Measurements from ENCODE around the gene HSPBAP1. TPM values are rescaled to one million over a fixed set of nuclear protein-coding genes. Genes with fewer than 3 reads are reported as not detected.

The HSPBAP1 gene
- total and polyA plus RNA-seq, 2 of the 13 experiments (the other 11 are each of a cell fraction or from before 2014, with no cell fraction given), result 4.2 to 5.1 TPM

GRCh38 chr3:122793568-122794416 is at the start of gene HSPBAP1 (continued):
- TF ChIP-seq ZNF407 (CRISPR knock-in tag; IDR thresholded peaks at IDR 0.05; ENCODE audit: not compliant biosample characterization) (no peak), SNAPC5 (CRISPR knock-in tag; IDR thresholded peaks at IDR 0.05; ENCODE audit: borderline replicate concordance) (no peak), NFKBIZ (CRISPR knock-in tag; IDR thresholded peaks at IDR 0.05) (peak; percentile 46; the same call in 1 of the 2 replicates), ZSCAN5A (CRISPR knock-in tag; IDR thresholded peaks at IDR 0.05; ENCODE audit: borderline replicate concordance) (no peak), GLI4 (CRISPR knock-in tag; IDR thresholded peaks at IDR 0.05; ENCODE audit: borderline replicate concordance) (no peak), ZNF10 (CRISPR knock-in tag; IDR thresholded peaks at IDR 0.05; ENCODE audit: borderline replicate concordance, low read depth) (no peak), ZBTB26 (CRISPR knock-in tag; IDR thresholded peaks at IDR 0.05; ENCODE audit: borderline replicate concordance) (peak; percentile 66; the same call in 1 of the 2 replicates), ZSCAN30 (CRISPR knock-in tag; IDR thresholded peaks at IDR 0.05) (no peak), SOX5 (CRISPR knock-in tag; IDR thresholded peaks at IDR 0.05; ENCODE audit: borderline replicate concordance) (no peak; the same call in 1 of the 2 replicates), CBX5 (CRISPR knock-in tag; IDR thresholded peaks at IDR 0.05; ENCODE audit: borderline replicate concordance) (peak; percentile 11; the same call in 1 of the 2 replicates), U2AF2 (IDR thresholded peaks at IDR 0.05; ENCODE audit: low read depth, low read length) (0 out of 2 replicates have a peak, but pooled peaks have one; percentile 67), SIN3A (IDR thresholded peaks at IDR 0.05; ENCODE audit: borderline replicate concordance, low read depth, low read length) (peak; percentile 97)
- TF ChIP-seq, protein P1, sequence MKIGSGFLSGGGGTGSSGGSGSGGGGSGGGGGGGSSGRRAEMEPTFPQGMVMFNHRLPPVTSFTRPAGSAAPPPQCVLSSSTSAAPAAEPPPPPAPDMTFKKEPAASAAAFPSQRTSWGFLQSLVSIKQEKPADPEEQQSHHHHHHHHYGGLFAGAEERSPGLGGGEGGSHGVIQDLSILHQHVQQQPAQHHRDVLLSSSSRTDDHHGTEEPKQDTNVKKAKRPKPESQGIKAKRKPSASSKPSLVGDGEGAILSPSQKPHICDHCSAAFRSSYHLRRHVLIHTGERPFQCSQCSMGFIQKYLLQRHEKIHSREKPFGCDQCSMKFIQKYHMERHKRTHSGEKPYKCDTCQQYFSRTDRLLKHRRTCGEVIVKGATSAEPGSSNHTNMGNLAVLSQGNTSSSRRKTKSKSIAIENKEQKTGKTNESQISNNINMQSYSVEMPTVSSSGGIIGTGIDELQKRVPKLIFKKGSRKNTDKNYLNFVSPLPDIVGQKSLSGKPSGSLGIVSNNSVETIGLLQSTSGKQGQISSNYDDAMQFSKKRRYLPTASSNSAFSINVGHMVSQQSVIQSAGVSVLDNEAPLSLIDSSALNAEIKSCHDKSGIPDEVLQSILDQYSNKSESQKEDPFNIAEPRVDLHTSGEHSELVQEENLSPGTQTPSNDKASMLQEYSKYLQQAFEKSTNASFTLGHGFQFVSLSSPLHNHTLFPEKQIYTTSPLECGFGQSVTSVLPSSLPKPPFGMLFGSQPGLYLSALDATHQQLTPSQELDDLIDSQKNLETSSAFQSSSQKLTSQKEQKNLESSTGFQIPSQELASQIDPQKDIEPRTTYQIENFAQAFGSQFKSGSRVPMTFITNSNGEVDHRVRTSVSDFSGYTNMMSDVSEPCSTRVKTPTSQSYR (CRISPR knock-in tag; IDR thresholded peaks at IDR 0.05; ENCODE audit: borderline replicate concordance), result no peak

All from HepG2 (cell line).